ENCODE data around the gene BCAT1. TPM values are rescaled to one million over a fixed set of nuclear protein-coding genes. Genes with fewer than 3 reads are reported as not detected.
A peak's percentile ranks its signal among the peaks of the same experiment; 100 is the strongest.

BCAT1 gene, protein sequence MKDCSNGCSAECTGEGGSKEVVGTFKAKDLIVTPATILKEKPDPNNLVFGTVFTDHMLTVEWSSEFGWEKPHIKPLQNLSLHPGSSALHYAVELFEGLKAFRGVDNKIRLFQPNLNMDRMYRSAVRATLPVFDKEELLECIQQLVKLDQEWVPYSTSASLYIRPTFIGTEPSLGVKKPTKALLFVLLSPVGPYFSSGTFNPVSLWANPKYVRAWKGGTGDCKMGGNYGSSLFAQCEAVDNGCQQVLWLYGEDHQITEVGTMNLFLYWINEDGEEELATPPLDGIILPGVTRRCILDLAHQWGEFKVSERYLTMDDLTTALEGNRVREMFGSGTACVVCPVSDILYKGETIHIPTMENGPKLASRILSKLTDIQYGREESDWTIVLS
- 183 and 190 TPM in 2 replicates for total RNA-seq (2014; rRNA removed; shearing (Covaris generic); ENCODE audit: low replicate concordance)

- no peaks in the 10 kb centered on the region for H3K9me3 ChIP-seq (ENCODE audit: low read length)
- H3K9ac ChIP-seq (ENCODE audit: low read length): peak within 1 kb of the TSS; percentile 83
- DNase-seq: peak; percentile 92
- H3K4me1 ChIP-seq (ENCODE audit: low read length): peaks cover 70% of the 10 kb centered on the region
- H3K79me2 ChIP-seq (ENCODE audit: low read length): peaks cover 47% of the 10 kb centered on the region
- H3K36me3 ChIP-seq (ENCODE audit: insufficient read depth, low read length): peaks cover 18% of the 10 kb centered on the region
- H3K4me2 ChIP-seq (ENCODE audit: low read depth, low read length, poor library complexity, severe bottlenecking): peak within 1 kb of the TSS; percentile 94
- no peaks in the 10 kb centered on the region for H3K9me2 ChIP-seq (replicated peaks; ENCODE audit: insufficient read depth, low read length)
- H3K27me3 ChIP-seq (ENCODE audit: low read length): no peaks in the 10 kb centered on the region
- peak within 1 kb of the TSS; percentile 81 for H3K4me3 ChIP-seq (ENCODE audit: low read length)
- peak within 1 kb of the TSS; percentile 87 for H2AFZ ChIP-seq (ENCODE audit: low read length)
- peak within 1 kb of the TSS; percentile 72 for H3K27ac ChIP-seq (ENCODE audit: low read length)
- no peaks in the 10 kb centered on the region for H4K20me1 ChIP-seq (ENCODE audit: insufficient read depth, low read depth, low read length)
Measured at GRCh38 chr12:24948757-24949722, at the start of gene BCAT1. Gene BCAT1 (minus strand): TSS chr12:24949101. CDS start chr12:24948932, 169 bp downstream.

GRCh38 chr12:24997970-24998582 is 49.2 kb upstream of the BCAT1 start:
- H3K79me2 ChIP-seq (ENCODE audit: low read length): no peaks in the 10 kb centered on the region

DNA sequence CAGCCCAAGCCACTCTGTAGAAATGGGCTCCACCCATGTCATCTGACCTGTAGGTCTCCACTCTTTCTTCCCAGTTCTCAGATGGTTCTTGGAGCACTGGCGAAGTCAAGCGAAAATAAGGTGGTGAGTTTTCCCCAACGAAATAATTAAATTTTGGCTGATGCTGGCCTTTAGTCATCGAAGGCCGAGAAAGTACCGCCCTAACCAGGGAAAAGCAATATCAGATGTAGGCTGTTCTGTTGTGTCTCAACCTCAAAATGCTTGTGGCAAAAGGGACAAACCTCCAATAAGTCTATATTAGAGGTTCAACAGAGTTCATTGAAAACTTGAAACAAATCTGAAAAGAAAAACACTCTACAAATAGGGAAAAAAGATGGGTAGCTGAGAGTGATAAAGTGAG is 48.6 kb upstream of the BCAT1 start:
- H4K20me1 ChIP-seq (ENCODE audit: insufficient read depth, low read depth, low read length): no peaks in the 10 kb centered on the region
- DNase-seq: no peak
- H3K27me3 ChIP-seq (ENCODE audit: low read length): no peaks in the 10 kb centered on the region
- no peaks in the 10 kb centered on the region for H3K9me3 ChIP-seq (ENCODE audit: low read length)
- H3K9me2 ChIP-seq (replicated peaks; ENCODE audit: insufficient read depth, low read length): no peaks in the 10 kb centered on the region
- peak overlapping the region; percentile 32; the same call in 1 of the 2 replicates for H2AFZ ChIP-seq (ENCODE audit: low read length)
- H3K4me2 ChIP-seq (ENCODE audit: low read depth, low read length, poor library complexity, severe bottlenecking): peak overlapping the region; percentile 84
- peaks cover 89% of the 10 kb centered on the region for H3K4me1 ChIP-seq (ENCODE audit: low read length)
- H3K4me3 ChIP-seq (ENCODE audit: low read length): peak overlapping the region; percentile 59
- H3K9ac ChIP-seq (ENCODE audit: low read length): peak overlapping the region; percentile 56
- no peaks in the 10 kb centered on the region for H3K79me2 ChIP-seq (ENCODE audit: low read length)
- peak overlapping the region; percentile 94 for H3K27ac ChIP-seq (ENCODE audit: low read length)
- no peaks in the 10 kb centered on the region for H3K36me3 ChIP-seq (ENCODE audit: insufficient read depth, low read length)

More at GRCh38 chr12:24997970-24998582, 49.2 kb upstream of the BCAT1 start:
- peak; percentile 90 for DNase-seq
- H3K4me2 ChIP-seq (ENCODE audit: low read depth, low read length, poor library complexity, severe bottlenecking): peak overlapping the region; percentile 84
- H2AFZ ChIP-seq (ENCODE audit: low read length): no peak overlapping the region
- H4K20me1 ChIP-seq (ENCODE audit: insufficient read depth, low read depth, low read length): no peaks in the 10 kb centered on the region
- peaks cover 85% of the 10 kb centered on the region for H3K4me1 ChIP-seq (ENCODE audit: low read length)
- H3K27ac ChIP-seq (ENCODE audit: low read length): peak overlapping the region; percentile 94
- no peaks in the 10 kb centered on the region for H3K9me2 ChIP-seq (replicated peaks; ENCODE audit: insufficient read depth, low read length)
- peak overlapping the region; percentile 59 for H3K4me3 ChIP-seq (ENCODE audit: low read length)
- peak overlapping the region; percentile 56 for H3K9ac ChIP-seq (ENCODE audit: low read length)
- no peaks in the 10 kb centered on the region for H3K9me3 ChIP-seq (ENCODE audit: low read length)
- no peaks in the 10 kb centered on the region for H3K36me3 ChIP-seq (ENCODE audit: insufficient read depth, low read length)
- no peaks in the 10 kb centered on the region for H3K27me3 ChIP-seq (ENCODE audit: low read length)

- Histone ChIP-seq H3K36me3 (ENCODE audit: insufficient read depth, low read length) (no peaks in the 10 kb centered on the region), H4K20me1 (ENCODE audit: insufficient read depth, low read depth, low read length) (no peaks in the 10 kb centered on the region), H2AFZ (ENCODE audit: low read length) (no peak overlapping the region), H3K9me2 (replicated peaks; ENCODE audit: insufficient read depth, low read length) (no peaks in the 10 kb centered on the region), H3K79me2 (ENCODE audit: low read length) (no peaks in the 10 kb centered on the region), H3K4me1 (ENCODE audit: low read length) (peaks cover 96% of the 10 kb centered on the region), H3K4me2 (ENCODE audit: low read depth, low read length, poor library complexity, severe bottlenecking) (peak overlapping the region; percentile 84), H3K27me3 (ENCODE audit: low read length) (no peaks in the 10 kb centered on the region), H3K9me3 (ENCODE audit: low read length) (no peaks in the 10 kb centered on the region), H3K4me3 (ENCODE audit: low read length) (peak overlapping the region; percentile 59), H3K27ac (ENCODE audit: low read length) (peak overlapping the region; percentile 94), H3K9ac (ENCODE audit: low read length) (peak overlapping the region; percentile 56)
- peak; percentile 53 for DNase-seq
Measured at GRCh38 chr12:24996820-24997219, 47.9 kb upstream of the BCAT1 start.

- H3K9ac ChIP-seq (ENCODE audit: low read length): peak overlapping the region; percentile 48
- no peaks in the 10 kb centered on the region for H3K79me2 ChIP-seq (ENCODE audit: low read length)
- no peak overlapping the region for H2AFZ ChIP-seq (ENCODE audit: low read length)
- peak overlapping the region; percentile 84 for H3K4me2 ChIP-seq (ENCODE audit: low read depth, low read length, poor library complexity, severe bottlenecking)
- no peaks in the 10 kb centered on the region for H4K20me1 ChIP-seq (ENCODE audit: insufficient read depth, low read depth, low read length)
- no peaks in the 10 kb centered on the region for H3K27me3 ChIP-seq (ENCODE audit: low read length)
- H3K9me2 ChIP-seq (replicated peaks; ENCODE audit: insufficient read depth, low read length): no peaks in the 10 kb centered on the region
- DNase-seq: peak; percentile 80
- H3K4me3 ChIP-seq (ENCODE audit: low read length): peak overlapping the region; percentile 59
- H3K27ac ChIP-seq (ENCODE audit: low read length): peak overlapping the region; percentile 94
- no peaks in the 10 kb centered on the region for H3K36me3 ChIP-seq (ENCODE audit: insufficient read depth, low read length)
- no peaks in the 10 kb centered on the region for H3K9me3 ChIP-seq (ENCODE audit: low read length)
- peaks cover 96% of the 10 kb centered on the region for H3K4me1 ChIP-seq (ENCODE audit: low read length)
Measured at GRCh38 chr12:24996102-24996797, 47.3 kb upstream of the BCAT1 start.

GRCh38 chr12:24993793-24994192 is 44.9 kb upstream of the BCAT1 start:
- Histone ChIP-seq H2AFZ (ENCODE audit: low read length) (no peak overlapping the region), H3K4me1 (ENCODE audit: low read length) (peaks cover 74% of the 10 kb centered on the region), H3K4me3 (ENCODE audit: low read length) (no peak overlapping the region), H3K9me3 (ENCODE audit: low read length) (no peaks in the 10 kb centered on the region), H4K20me1 (ENCODE audit: insufficient read depth, low read depth, low read length) (no peaks in the 10 kb centered on the region), H3K9me2 (replicated peaks; ENCODE audit: insufficient read depth, low read length) (no peaks in the 10 kb centered on the region), H3K36me3 (ENCODE audit: insufficient read depth, low read length) (no peaks in the 10 kb centered on the region), H3K9ac (ENCODE audit: low read length) (no peak overlapping the region), H3K27me3 (ENCODE audit: low read length) (no peaks in the 10 kb centered on the region), H3K27ac (ENCODE audit: low read length) (peak overlapping the region; percentile 14; the same call in 1 of the 2 replicates), H3K4me2 (ENCODE audit: low read depth, low read length, poor library complexity, severe bottlenecking) (no peak overlapping the region), H3K79me2 (ENCODE audit: low read length) (no peaks in the 10 kb centered on the region)
- no peak for DNase-seq

DNA sequence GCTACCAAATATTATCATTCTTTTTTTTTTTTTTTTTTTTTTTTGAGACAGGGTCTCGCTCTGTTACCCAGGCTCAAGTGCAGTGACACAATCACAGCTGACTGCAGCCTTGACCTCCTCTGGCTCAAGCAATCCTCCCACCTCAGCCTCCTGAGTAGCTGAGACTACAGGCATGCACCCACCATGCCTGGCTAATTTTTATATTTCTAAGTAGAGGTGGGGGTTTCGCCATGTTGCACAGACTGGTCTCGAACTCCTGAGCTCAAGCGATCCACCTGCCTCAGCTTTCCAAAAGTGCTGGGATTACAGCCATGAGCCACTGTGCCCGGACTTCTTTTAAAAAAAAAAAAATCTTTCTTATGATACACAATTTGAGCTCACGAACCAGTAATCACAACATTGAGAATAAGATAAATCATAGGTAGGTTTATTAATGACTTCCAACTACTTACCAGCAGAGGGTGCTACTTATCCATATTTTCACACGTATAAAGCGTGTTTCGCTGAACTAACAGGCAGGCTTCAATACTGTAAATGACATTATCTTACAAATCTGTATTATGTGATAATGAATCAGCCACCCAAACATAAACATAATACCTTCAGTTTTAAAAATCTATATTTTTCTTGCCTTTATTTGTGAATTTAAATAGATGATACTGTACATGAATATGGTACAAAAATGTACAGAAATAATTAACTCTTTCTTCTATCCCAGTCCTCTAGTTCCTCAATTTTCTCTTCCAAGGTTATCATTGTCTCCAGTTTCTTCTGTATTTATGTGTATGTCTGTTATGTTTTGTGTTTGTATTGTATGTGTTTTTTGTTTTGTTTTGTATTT is 42.5 kb upstream of the BCAT1 start:
- Histone ChIP-seq H3K79me2 (ENCODE audit: low read length) (no peaks in the 10 kb centered on the region), H3K36me3 (ENCODE audit: insufficient read depth, low read length) (no peaks in the 10 kb centered on the region), H2AFZ (ENCODE audit: low read length) (no peak overlapping the region), H3K27ac (ENCODE audit: low read length) (no peak overlapping the region), H3K9ac (ENCODE audit: low read length) (no peak overlapping the region), H3K4me3 (ENCODE audit: low read length) (0 out of 2 replicates have a peak overlapping the region, but pooled peaks have one; percentile 22), H3K4me1 (ENCODE audit: low read length) (peaks cover 55% of the 10 kb centered on the region), H3K4me2 (ENCODE audit: low read depth, low read length, poor library complexity, severe bottlenecking) (peak overlapping the region; percentile 52), H3K27me3 (ENCODE audit: low read length) (no peaks in the 10 kb centered on the region), H3K9me2 (replicated peaks; ENCODE audit: insufficient read depth, low read length) (no peaks in the 10 kb centered on the region), H4K20me1 (ENCODE audit: insufficient read depth, low read depth, low read length) (no peaks in the 10 kb centered on the region), H3K9me3 (ENCODE audit: low read length) (no peaks in the 10 kb centered on the region)
- peak; percentile 93 for DNase-seq

Measured in Karpas-422 (cell line).